OCI-LY1 (cell line): ENCODE measurements around the gene KLHL29.

Experiments used
- H2AFZ ChIP-seq: fragments of 200-600 bp; sonication (generic), shearing (Covaris generic); 2 replicates; pipeline ENCODE4 v1.6.0; 2014; ENCODE audit warnings: antibody characterized with exemption, mild to moderate bottlenecking, low read length
- H3F3A ChIP-seq: fragments of 200-600 bp; sonication (generic), shearing (Covaris generic); 2 replicates; pipeline ENCODE4 v1.6.0; 2014; ENCODE audit warnings: mild to moderate bottlenecking, antibody characterized with exemption, low read length, moderate library complexity; ENCODE audit not compliant: insufficient read depth
- H3K27ac ChIP-seq: fragments of 200-600 bp; sonication (generic); 2 replicates; pipeline ENCODE4 v1.5.1; 2014; ENCODE audit warnings: low read length, mixed run types, mild to moderate bottlenecking, low read depth; ENCODE audit not compliant: poor library complexity, severe bottlenecking
- H3K27me3 ChIP-seq: fragments of 200-600 bp; sonication (generic); 2 replicates; pipeline ENCODE4 v1.6.0; 2014; ENCODE audit warnings: antibody characterized with exemption, mild to moderate bottlenecking, low read length, moderate library complexity; ENCODE audit not compliant: insufficient read depth
- H3K36me3 ChIP-seq: fragments of 200-600 bp; sonication (generic); 2 replicates; pipeline ENCODE4 v1.6.1; 2014; ENCODE audit warnings: mild to moderate bottlenecking, antibody characterized with exemption, low read length, moderate library complexity, mixed read lengths; ENCODE audit not compliant: insufficient read depth
- H3K4me1 ChIP-seq: fragments of 200-600 bp; sonication (generic); 2 replicates; pipeline ENCODE4 v1.5.1; 2014; ENCODE audit warnings: mild to moderate bottlenecking, low read length, moderate library complexity; ENCODE audit not compliant: insufficient read depth, severe bottlenecking
- H3K4me2 ChIP-seq: fragments of 200-600 bp; sonication (generic), shearing (Covaris generic); 2 replicates; pipeline ENCODE4 v1.6.1; 2014; ENCODE audit warnings: low read length
- H3K4me3 ChIP-seq: fragments of 200-600 bp; sonication (generic); 2 replicates; pipeline ENCODE4 v1.5.1; 2014; ENCODE audit warnings: low read length, low read depth, mild to moderate bottlenecking, mixed read lengths; ENCODE audit not compliant: poor library complexity, severe bottlenecking
- H3K79me2 ChIP-seq: fragments of 200-600 bp; shearing (Covaris generic); 2 replicates; pipeline ENCODE4 v1.6.1; 2016; ENCODE audit warnings: mixed run types, low read length, mixed read lengths; ENCODE audit not compliant: insufficient read depth
- H3K9ac ChIP-seq: fragments of 200-600 bp; sonication (generic), shearing (Covaris generic); 2 replicates; pipeline ENCODE4 v1.6.1; 2014; ENCODE audit warnings: mild to moderate bottlenecking, low read length, mixed read lengths
- H3K9me2 ChIP-seq: fragments of 200-600 bp; sonication (generic), shearing (Covaris generic); 2 replicates; pipeline ENCODE4 v1.6.1; 2014; ENCODE audit warnings: low read depth, mild to moderate bottlenecking, low read length, mixed read lengths
- H3K9me3 ChIP-seq: fragments of 200-600 bp; shearing (Covaris generic); 2 replicates; pipeline ENCODE4 v1.6.1; 2014; ENCODE audit warnings: low read length, mixed read lengths
- H4K20me1 ChIP-seq: fragments of 200-600 bp; sonication (generic), shearing (Covaris generic); 2 replicates; pipeline ENCODE4 v1.6.0; 2016; ENCODE audit warnings: mild to moderate bottlenecking, low read length; ENCODE audit not compliant: insufficient read depth
- EZH2 ChIP-seq: fragments of 200-600 bp; sonication (generic), shearing (Covaris generic); IDR thresholded peaks from 2 replicates; pipeline ENCODE4 v1.8.0; 2017; ENCODE audit warnings: borderline replicate concordance, mixed run types, mild to moderate bottlenecking, antibody characterized with exemption, low read length, moderate library complexity, mixed read lengths
- TF ChIP-seq, protein P1 (sequence below): fragments of 200-600 bp; sonication (generic), shearing (Covaris generic); IDR thresholded peaks from 2 replicates; pipeline ENCODE4 v1.5.1; 2017; ENCODE audit warnings: mild to moderate bottlenecking, antibody characterized with exemption, low read length, moderate library complexity, mixed read lengths

The KLHL29 gene

GRCh38 chr2:23351388-23352141 is 33.4 kb upstream of the KLHL29 start:
- no peaks in the 10 kb centered on the region for H3F3A ChIP-seq
- no peak overlapping the region for H3K4me3 ChIP-seq
- H3K79me2 ChIP-seq: no peaks in the 10 kb centered on the region
- no peaks in the 10 kb centered on the region for H4K20me1 ChIP-seq
- H3K9ac ChIP-seq: no peak overlapping the region
- no peaks in the 10 kb centered on the region for H3K9me2 ChIP-seq
- H3K27ac ChIP-seq: no peak overlapping the region
- H3K4me2 ChIP-seq: no peak overlapping the region
- no peak overlapping the region for H2AFZ ChIP-seq
- H3K27me3 ChIP-seq: no peaks in the 10 kb centered on the region
- no peaks in the 10 kb centered on the region for H3K4me1 ChIP-seq
- no peaks in the 10 kb centered on the region for H3K9me3 ChIP-seq
- no peaks in the 10 kb centered on the region for H3K36me3 ChIP-seq
- no peak for TF ChIP-seq EZH2
- TF ChIP-seq, protein P1, sequence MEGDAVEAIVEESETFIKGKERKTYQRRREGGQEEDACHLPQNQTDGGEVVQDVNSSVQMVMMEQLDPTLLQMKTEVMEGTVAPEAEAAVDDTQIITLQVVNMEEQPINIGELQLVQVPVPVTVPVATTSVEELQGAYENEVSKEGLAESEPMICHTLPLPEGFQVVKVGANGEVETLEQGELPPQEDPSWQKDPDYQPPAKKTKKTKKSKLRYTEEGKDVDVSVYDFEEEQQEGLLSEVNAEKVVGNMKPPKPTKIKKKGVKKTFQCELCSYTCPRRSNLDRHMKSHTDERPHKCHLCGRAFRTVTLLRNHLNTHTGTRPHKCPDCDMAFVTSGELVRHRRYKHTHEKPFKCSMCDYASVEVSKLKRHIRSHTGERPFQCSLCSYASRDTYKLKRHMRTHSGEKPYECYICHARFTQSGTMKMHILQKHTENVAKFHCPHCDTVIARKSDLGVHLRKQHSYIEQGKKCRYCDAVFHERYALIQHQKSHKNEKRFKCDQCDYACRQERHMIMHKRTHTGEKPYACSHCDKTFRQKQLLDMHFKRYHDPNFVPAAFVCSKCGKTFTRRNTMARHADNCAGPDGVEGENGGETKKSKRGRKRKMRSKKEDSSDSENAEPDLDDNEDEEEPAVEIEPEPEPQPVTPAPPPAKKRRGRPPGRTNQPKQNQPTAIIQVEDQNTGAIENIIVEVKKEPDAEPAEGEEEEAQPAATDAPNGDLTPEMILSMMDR: peak; percentile 70

- Histone ChIP-seq H3K9me2 (no peaks in the 10 kb centered on the region), H3K4me1 (no peaks in the 10 kb centered on the region), H3K4me2 (no peak overlapping the region), H3K27me3 (no peaks in the 10 kb centered on the region), H3F3A (no peaks in the 10 kb centered on the region), H3K27ac (no peak overlapping the region), H3K4me3 (no peak overlapping the region), H3K9me3 (no peaks in the 10 kb centered on the region), H3K79me2 (no peaks in the 10 kb centered on the region), H3K9ac (no peak overlapping the region), H3K36me3 (no peaks in the 10 kb centered on the region), H4K20me1 (no peaks in the 10 kb centered on the region), H2AFZ (no peak overlapping the region)
- TF ChIP-seq, protein P1: no peak
- no peak for TF ChIP-seq EZH2
Observed at GRCh38 chr2:23354554-23354953, 30.4 kb upstream of the KLHL29 start.

DNA sequence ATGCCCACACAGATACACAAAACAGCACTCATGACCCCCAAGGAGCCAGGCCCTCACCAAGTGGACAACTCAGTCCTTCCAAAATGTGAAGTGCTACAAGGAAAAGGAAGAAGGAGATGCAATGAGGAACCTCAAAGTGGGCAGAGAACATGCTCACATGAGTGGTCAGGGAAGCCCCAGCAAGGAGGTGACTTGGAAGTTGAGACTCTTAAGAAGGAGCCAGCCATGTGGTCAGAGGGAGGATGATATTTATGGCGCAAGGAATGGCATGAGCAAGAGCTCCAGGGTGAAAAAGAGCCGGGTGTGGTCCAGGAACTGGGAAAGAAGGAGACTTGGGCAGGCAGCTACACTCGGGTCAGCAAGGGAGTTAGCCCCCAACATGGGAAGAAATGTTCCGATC is 30.0 kb upstream of the KLHL29 start:
- H4K20me1 ChIP-seq: no peaks in the 10 kb centered on the region
- H3K36me3 ChIP-seq: no peaks in the 10 kb centered on the region
- H3F3A ChIP-seq: no peaks in the 10 kb centered on the region
- no peaks in the 10 kb centered on the region for H3K9me3 ChIP-seq
- no peak overlapping the region for H3K9ac ChIP-seq
- H3K9me2 ChIP-seq: no peaks in the 10 kb centered on the region
- H3K4me3 ChIP-seq: no peak overlapping the region
- no peaks in the 10 kb centered on the region for H3K79me2 ChIP-seq
- no peak overlapping the region for H3K4me2 ChIP-seq
- TF ChIP-seq, protein P1: no peak
- TF ChIP-seq EZH2: no peak
- no peak overlapping the region for H3K27ac ChIP-seq
- H3K27me3 ChIP-seq: no peaks in the 10 kb centered on the region
- H2AFZ ChIP-seq: no peak overlapping the region
- no peaks in the 10 kb centered on the region for H3K4me1 ChIP-seq
